ENCODE data around the gene EPO.

The EPO gene

DNA sequence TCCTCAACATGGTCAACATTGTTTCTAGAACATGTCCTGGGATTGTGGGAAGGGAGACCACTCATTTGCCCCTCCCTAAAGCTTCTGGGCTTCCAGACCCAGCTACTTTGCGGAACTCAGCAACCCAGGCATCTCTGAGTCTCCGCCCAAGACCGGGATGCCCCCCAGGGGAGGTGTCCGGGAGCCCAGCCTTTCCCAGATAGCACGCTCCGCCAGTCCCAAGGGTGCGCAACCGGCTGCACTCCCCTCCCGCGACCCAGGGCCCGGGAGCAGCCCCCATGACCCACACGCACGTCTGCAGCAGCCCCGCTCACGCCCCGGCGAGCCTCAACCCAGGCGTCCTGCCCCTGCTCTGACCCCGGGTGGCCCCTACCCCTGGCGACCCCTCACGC lies at the start of gene EPO:
EPO (plus strand) TSS at position 190 of the 392 bp plus-strand sequence. CDS start 513 bp downstream, outside the sequence.
- TF ChIP-seq, protein P1, sequence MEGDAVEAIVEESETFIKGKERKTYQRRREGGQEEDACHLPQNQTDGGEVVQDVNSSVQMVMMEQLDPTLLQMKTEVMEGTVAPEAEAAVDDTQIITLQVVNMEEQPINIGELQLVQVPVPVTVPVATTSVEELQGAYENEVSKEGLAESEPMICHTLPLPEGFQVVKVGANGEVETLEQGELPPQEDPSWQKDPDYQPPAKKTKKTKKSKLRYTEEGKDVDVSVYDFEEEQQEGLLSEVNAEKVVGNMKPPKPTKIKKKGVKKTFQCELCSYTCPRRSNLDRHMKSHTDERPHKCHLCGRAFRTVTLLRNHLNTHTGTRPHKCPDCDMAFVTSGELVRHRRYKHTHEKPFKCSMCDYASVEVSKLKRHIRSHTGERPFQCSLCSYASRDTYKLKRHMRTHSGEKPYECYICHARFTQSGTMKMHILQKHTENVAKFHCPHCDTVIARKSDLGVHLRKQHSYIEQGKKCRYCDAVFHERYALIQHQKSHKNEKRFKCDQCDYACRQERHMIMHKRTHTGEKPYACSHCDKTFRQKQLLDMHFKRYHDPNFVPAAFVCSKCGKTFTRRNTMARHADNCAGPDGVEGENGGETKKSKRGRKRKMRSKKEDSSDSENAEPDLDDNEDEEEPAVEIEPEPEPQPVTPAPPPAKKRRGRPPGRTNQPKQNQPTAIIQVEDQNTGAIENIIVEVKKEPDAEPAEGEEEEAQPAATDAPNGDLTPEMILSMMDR (IDR thresholded peaks at IDR 0.05; ENCODE audit: borderline replicate concordance, insufficient read depth, low read depth, low read length), result no peak
- H3K4me3 ChIP-seq (ENCODE audit: low read depth, low read length), result no peak within 1 kb of the TSS

DNA sequence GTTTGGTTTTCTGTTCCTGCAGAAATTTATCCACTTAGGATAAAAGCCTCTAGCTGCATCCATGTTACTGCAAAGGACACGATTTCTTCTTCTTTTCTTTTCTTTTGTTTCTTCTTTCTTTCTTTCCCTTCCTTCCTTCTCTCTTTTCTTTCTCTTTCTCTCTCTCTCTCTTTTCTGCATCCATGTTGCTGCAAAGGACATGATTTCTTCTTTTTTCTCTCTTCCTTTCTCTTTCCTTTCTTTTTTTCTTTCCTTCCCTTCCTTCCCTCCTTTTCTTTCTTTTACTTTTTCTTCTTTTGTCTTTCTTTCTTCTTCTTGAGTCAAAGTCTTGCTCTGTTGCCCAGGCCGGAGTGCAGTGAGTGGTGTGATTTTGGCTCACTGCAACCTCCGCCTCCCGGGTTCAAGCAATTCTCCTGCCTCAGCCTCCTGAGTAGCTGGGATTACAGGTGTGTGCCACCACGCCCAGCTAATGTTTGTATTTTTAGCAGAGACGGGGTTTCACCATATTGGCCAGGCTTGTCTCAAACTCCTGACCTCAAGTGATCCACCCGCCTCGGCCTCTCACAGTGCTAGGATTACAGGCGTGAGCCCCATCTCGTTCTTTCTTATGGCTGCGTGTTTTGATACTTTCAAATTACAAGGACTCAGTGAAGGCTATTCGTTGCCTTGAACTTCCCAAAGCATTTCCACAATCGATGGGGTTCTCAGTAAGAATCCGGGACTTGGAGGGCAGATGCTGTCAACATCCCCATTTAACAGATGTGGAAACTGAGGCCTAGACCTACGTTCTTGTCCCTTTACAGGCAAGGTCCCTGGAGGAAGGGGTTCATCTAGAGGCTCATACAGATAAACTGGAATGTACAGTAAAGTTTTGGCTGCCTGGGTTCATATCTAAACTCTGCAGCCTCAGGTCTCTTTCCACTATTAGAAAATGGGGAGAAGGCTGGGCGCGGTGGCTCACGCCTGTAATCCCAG lies 48.6 kb upstream of the EPO start:
- H3K4me3 ChIP-seq (ENCODE audit: low read depth, low read length), result no peak overlapping the region
- TF ChIP-seq, protein P1 (IDR thresholded peaks at IDR 0.05; ENCODE audit: borderline replicate concordance, insufficient read depth, low read depth, low read length), result no peak

DNA sequence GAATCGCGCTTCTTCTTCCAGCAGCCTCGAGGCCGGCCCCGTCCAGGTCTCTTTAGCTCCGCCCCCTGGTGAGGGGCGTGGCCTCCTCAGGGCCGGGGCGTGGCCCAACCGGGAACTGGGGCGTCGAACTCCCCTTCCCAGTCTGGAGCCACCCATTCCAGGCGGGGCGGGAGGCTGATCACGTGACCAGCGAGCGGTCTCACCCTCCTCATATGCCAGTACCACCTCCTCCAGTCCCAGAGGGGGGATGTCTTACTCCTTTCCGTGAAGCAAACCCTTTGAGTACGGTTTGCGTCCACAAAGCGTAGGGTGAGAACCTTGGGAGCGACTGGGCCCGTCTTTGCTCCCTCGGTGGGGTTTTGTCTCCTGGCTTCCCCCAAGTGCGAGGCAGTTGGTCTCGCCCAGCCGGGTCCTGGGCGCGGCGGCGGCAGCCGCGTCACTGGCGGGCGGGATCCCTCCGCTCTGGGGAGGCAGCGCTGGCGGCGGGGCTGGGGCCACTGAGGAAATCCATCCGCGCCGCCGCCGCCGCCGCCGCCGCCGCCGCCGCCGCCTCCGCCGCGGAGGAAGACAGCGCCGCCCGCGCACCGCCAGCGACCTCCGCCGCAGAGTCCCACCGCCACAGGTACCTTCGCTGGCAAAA lies 46.8 kb upstream of the EPO start, which contains the start of gene GNB2:
GNB2 (plus strand) TSS at position 439 of the 640 bp plus-strand sequence. CDS start 2,526 bp downstream, outside the sequence.
- peak within 1 kb of the TSS; percentile 94 for H3K4me3 ChIP-seq (ENCODE audit: low read depth, low read length)

DNA sequence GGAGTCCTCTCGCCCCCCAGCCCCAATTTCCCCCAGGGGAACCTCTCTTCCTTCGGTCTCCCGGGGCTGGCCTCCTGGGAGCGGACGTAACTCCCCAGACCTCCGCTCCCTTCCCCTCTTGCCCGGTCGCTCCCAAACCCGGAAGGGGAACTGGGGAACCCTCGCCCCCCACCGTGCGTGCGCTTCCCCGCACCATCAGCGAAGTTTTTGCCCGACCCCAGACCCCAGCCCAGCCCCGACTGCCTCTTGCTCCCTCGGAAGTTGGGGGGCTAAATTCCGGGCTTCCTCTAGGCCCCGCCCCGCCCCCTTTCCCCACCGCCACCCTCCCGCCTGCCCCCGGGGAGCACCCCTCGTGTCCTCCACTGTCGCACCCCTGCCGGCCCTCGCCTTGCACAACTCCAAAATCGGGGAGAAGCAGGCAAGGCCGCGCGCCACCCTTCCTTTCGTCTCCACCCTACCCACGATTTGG lies 46.3 kb upstream of the EPO start:
- TF ChIP-seq, protein P1 (IDR thresholded peaks at IDR 0.05; ENCODE audit: borderline replicate concordance, insufficient read depth, low read depth, low read length), result no peak
- peak overlapping the region; percentile 94 for H3K4me3 ChIP-seq (ENCODE audit: low read depth, low read length)

More for the DNA sequence above, 46.8 kb upstream of the EPO start, which contains the start of gene GNB2:
- TF ChIP-seq, protein P1 (IDR thresholded peaks at IDR 0.05; ENCODE audit: borderline replicate concordance, insufficient read depth, low read depth, low read length), result no peak

DNA sequence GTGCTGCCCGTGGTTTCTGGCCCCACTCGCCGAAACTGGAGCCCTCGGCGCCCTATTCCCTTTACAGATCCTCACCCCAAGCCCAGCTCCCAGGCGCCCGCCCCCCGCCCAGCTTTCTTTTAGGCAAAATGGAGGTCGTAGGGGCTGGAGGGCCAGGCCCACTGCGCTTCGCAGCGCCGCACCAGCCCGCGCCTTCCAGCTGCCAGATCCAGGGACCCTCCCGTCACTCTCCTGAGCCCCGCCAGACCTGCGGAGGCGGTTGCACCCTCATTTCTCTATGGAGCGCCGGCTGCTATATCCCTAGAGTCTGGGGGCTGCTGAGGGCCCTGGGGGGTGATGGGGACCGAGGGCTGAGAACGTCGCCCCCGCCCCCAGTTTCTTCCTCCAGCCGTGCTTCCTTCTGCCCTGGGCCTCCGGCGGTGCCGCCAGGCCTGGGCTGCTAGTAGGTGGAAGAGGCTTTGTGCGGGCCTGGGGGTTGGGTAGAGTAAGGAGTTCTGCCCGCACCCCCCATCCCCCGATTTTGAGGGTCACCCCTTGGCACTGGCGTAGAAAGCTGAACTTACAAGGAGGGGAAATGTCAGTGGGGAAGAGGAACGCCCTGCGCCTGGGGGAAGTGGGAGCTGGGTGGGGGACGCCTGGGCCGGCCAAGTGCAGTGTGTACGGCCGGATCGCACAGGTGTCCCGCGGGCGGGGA lies 45.7 kb upstream of the EPO start:
- H3K4me3 ChIP-seq (ENCODE audit: low read depth, low read length), result peak overlapping the region; percentile 94
- TF ChIP-seq, protein P1 (IDR thresholded peaks at IDR 0.05; ENCODE audit: borderline replicate concordance, insufficient read depth, low read depth, low read length), result no peak

DNA sequence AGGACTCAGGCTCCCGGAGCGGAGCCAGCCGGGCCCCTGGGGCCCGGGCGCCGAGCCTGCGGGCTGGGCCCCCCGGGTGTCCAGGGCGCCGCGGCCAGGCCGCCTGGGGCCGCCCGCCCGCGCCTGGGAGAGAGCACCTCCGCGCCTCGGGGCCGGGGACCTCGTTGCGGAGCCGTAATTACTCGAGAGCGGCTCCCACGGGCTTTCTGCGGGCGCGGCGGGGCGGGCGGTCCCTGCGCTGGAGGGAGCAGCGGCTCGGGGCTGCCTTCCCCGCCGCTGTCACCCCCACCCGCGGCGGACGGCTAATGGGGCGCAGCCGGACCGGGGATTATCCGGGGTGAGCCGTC lies 45.2 kb upstream of the EPO start:
- TF ChIP-seq, protein P1 (IDR thresholded peaks at IDR 0.05; ENCODE audit: borderline replicate concordance, insufficient read depth, low read depth, low read length), result no peak
- H3K4me3 ChIP-seq (ENCODE audit: low read depth, low read length), result peak overlapping the region; percentile 94
